Endothelial cell of umbilical vein (primary cell): ENCODE data around the gene INSIG2.

Experiments
- CTCF ChIP-seq, 2 donors: IDR thresholded peaks; 1 replicate in 1 of 2; 2 replicates in 1 of 2; pipeline ENCODE4 v1.5.1; 2011; ENCODE audit warnings: low read length in 2 of 2, mild to moderate bottlenecking in 2 of 2, moderate library complexity in 2 of 2, control low read depth in 1 of 2, inconsistent platforms in 1 of 2, low read depth in 1 of 2; ENCODE audit not compliant: insufficient read depth in 1 of 2; ENCODE audit errors: extremely low read depth in 1 of 2
- POLR2AphosphoS5 ChIP-seq: IDR thresholded peaks from 2 replicates; pipeline ENCODE4 v1.6.1; 2012; ENCODE audit warnings: low read depth, mild to moderate bottlenecking, control low read depth, low read length, moderate library complexity; ENCODE audit not compliant: insufficient read depth

- TF ChIP-seq CTCF (IDR thresholded peaks at IDR 0.05; ENCODE audit: extremely low read depth in 1 of 2, insufficient read depth in 1 of 2, low read depth in 1 of 2, low read length in 2 of 2) (no peak), POLR2AphosphoS5 (no peak)
Measured at GRCh38 chr2:118050386-118050785, 37.9 kb upstream of the INSIG2 start.
